Measurements from ENCODE around the gene SERPINA12. TPM values are rescaled to one million over a fixed set of nuclear protein-coding genes. Genes with fewer than 3 reads are reported as not detected.
A peak's percentile ranks its signal among the peaks of the same experiment; 100 is the strongest.
"Not testable (repeated sequence)": the region's sequence is repeated elsewhere in the genome, so short reads cannot be mapped to it uniquely, and the experiment has no call there.

SERPINA12 gene
- total RNA-seq, 1 experiment from 2014 or later, result not detected

DNA sequence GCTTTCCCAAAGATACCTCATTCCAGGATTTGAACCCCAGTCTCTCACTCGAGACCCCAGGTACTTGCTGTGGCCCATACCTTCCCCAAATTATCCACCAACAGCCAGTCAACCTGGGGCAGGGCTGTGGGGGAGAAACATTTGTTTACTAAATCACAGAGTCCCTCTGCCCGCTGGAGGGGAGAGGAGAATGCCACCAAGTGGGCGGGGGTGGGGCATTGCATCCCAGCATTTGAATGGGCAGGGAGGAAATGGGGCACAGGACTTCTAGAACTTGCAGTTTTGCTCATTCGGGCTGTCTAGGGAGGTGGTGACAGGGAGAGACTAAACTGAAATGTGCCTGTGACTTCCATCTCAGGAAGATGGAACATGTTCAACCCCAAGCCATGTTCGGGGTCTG, 22.4 kb downstream of the SERPINA12 start:
- DNase-seq, result peak; percentile 59
- no peaks in the 10 kb centered on the region for H3K36me3 ChIP-seq (replicated peaks; ENCODE audit: control insufficient read depth, insufficient read depth, low read length)
- H3K27me3 ChIP-seq (ENCODE audit: control insufficient read depth, insufficient read depth, low read length), result no peaks in the 10 kb centered on the region
- H3K4me3 ChIP-seq (ENCODE audit: insufficient read depth, low read depth, low read length), result no peak overlapping the region

DNA sequence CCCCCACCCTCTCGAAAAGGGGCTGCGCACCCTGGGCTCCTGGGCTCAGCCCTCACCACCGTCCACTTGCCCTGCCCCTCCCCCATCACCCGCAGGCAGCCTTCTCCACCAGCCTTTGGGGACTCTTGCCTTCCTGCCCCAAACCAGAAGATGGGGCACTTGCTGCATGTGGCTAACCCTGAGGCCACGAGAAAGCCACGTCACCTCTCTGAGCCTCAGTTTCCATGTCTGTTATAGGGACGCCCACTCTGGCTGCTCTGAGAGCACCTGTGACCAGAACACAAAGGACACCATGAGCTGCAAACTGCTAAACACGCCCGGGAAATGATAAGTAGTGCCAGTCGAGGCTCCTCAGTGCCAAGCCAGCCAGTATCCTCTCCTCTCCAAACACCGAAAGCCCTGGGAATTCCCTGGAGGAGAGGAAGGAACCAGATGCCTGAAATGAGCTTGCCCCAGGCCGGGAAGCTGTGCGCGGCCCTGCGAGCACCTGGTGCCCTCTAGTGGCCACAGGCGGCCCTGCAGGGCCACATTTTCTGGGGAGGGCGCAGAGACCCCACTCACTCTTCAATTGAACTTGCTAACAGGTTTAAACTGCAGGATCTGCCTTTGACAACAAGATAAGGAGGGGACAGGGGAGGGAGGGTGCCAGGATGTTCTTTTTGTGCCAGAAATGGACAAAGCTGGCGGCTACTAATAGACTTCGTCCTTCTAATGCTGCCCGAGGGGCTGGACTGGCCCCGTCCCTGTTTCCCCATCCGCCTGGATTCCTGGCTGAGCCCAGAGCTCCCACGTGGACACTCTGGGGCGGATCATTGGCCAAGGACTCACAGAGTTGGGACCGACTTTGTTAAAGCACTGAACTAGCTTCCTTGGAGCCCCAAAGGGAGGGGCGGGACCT, 23.1 kb downstream of the SERPINA12 start:
- peak; percentile 93 for DNase-seq

GRCh38 chr14:94484481-94484880, 24.8 kb downstream of the SERPINA12 start:
- H3K36me3 ChIP-seq (replicated peaks; ENCODE audit: control insufficient read depth, insufficient read depth, low read length), result no peaks in the 10 kb centered on the region
- H3K27me3 ChIP-seq (ENCODE audit: control insufficient read depth, insufficient read depth, low read length), result no peaks in the 10 kb centered on the region
- DNase-seq, result no peak
- no peak overlapping the region for H3K4me3 ChIP-seq (ENCODE audit: insufficient read depth, low read depth, low read length)

More for the DNA sequence above, 23.1 kb downstream of the SERPINA12 start:
- no peaks in the 10 kb centered on the region for H3K36me3 ChIP-seq (replicated peaks; ENCODE audit: control insufficient read depth, insufficient read depth, low read length)
- peak overlapping the region; percentile 37 for H3K4me3 ChIP-seq (ENCODE audit: insufficient read depth, low read depth, low read length)
- no peaks in the 10 kb centered on the region for H3K27me3 ChIP-seq (ENCODE audit: control insufficient read depth, insufficient read depth, low read length)

DNA sequence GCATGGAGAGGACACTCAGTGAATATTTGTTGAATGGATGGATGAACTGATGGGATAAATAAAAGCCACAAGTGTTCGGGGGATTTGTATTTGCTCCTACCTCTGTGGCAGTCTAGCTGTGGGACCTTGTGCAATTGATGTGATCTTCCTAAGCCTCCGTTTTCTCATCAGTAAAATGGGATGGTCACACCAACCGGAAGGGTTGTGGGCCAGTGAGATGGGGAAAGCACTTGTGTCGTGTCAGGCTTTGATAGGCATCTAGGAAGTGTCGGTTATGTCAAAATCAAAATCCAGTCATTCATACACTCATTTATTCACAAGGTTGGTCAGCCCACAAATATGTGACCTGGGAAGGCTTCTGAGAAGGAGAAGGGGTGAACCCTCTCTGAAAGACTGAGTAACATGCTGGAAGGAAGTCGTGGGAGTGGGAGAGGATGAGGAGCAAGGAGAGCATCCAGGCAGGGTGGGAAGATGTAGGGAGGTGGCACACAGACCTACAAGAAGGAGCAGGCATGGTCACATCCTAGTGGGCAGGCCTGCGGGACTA, 25.5 kb downstream of the SERPINA12 start:
- H3K36me3 ChIP-seq (replicated peaks; ENCODE audit: control insufficient read depth, insufficient read depth, low read length), result no peaks in the 10 kb centered on the region
- DNase-seq, result no peak
- no peak overlapping the region for H3K4me3 ChIP-seq (ENCODE audit: insufficient read depth, low read depth, low read length)
- H3K27me3 ChIP-seq (ENCODE audit: control insufficient read depth, insufficient read depth, low read length), result no peaks in the 10 kb centered on the region

DNA sequence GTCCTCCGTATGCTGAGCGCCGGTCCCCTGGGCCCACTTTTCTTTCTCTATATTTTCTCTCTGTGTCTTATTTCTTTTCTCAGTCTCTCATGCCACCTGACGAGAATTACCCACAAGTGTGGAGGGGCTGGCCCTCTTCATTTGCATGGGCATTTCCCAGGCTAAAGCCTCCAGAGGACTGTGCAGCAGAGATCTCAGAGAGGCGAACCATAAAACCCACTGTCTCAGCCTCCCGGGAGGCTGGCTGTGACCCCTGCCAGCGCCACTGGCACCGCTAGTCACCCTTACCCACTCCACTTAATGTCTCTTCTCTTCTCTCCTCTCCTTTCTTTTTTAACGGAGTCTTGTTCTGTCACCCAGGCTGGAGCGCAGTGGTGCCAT, 26.2 kb downstream of the SERPINA12 start:
- DNase-seq, result no peak
- Histone ChIP-seq H3K36me3 (replicated peaks; ENCODE audit: control insufficient read depth, insufficient read depth, low read length) (no peaks in the 10 kb centered on the region), H3K27me3 (ENCODE audit: control insufficient read depth, insufficient read depth, low read length) (no peaks in the 10 kb centered on the region), H3K4me3 (ENCODE audit: insufficient read depth, low read depth, low read length) (no peak overlapping the region)

DNA sequence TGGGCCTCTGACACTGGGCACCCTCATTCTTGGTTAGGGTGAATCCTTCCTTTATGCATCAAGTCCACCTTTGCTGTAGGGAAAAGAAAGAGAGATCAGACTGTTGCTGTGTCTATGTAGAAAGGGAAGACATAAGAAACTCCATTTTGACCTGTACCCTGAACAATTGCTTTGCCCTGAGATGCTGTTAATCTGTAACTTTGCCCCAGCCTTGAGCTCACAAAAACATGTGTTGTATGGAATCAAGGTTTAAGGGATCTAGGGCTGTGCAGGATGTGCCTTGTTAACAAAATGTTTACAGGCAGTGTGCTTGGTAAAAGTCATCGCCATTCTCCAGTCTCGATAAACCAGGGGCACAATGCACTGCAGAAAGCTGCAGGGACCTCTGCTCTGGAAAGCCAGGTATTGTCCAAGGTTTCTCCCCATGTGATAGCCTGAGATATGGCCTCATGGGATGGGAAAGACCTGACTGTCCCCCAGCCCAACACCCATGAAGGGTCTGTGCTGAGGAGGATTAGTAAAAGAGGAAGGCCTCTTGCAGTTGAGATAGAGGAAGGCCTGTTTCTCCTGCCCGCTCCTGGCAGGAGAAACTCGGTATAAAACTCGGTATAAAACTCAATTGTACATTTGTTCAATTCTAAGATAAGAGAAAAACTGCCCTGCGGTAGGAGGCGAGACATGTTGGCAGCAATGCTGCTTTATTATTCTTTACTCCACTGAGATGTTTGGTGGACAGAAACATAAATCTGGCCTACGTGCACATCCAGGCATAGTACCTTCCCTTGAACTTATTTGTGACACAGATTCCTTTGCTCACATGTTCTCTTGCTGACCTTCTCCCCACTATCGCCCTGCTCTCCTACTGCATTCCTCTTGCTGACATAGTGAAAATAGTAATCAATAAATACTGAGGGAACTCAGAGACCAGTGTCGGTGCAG, 26.9 kb downstream of the SERPINA12 start:
- H3K36me3 ChIP-seq (replicated peaks; ENCODE audit: control insufficient read depth, insufficient read depth, low read length); DNase-seq; H3K4me3 ChIP-seq (ENCODE audit: insufficient read depth, low read depth, low read length); H3K27me3 ChIP-seq (ENCODE audit: control insufficient read depth, insufficient read depth, low read length): not testable (repeated sequence)

- Histone ChIP-seq H3K27me3 (ENCODE audit: control insufficient read depth, insufficient read depth, low read length) (no peaks in the 10 kb centered on the region), H3K4me3 (ENCODE audit: insufficient read depth, low read depth, low read length) (no peak overlapping the region), H3K36me3 (replicated peaks; ENCODE audit: control insufficient read depth, insufficient read depth, low read length) (no peaks in the 10 kb centered on the region)
- DNase-seq, result no peak
Measured at GRCh38 chr14:94481468-94482131, 27.7 kb downstream of the SERPINA12 start.

DNA sequence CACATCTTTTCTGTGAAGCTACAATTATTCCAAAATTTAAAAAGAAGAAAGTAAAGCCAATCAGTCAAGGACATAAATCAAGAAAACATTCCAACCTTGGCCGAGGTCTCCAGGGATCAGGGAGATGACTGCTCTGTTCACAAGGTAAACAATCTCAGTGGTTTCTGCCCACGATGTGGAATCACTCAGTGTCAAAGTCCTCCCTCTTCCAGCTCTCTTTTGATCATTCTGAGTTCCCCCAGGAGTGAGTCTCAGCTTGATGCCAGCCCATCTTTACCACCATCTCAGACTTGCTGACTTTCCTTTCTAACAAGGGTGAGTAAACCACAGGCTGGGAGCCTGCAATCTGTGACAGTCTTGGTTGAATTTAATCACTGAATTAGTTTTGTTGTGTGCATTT, 28.5 kb downstream of the SERPINA12 start:
- Histone ChIP-seq H3K4me3 (ENCODE audit: insufficient read depth, low read depth, low read length) (no peak overlapping the region), H3K27me3 (ENCODE audit: control insufficient read depth, insufficient read depth, low read length) (no peaks in the 10 kb centered on the region), H3K36me3 (replicated peaks; ENCODE audit: control insufficient read depth, insufficient read depth, low read length) (no peaks in the 10 kb centered on the region)
- no peak for DNase-seq

DNA sequence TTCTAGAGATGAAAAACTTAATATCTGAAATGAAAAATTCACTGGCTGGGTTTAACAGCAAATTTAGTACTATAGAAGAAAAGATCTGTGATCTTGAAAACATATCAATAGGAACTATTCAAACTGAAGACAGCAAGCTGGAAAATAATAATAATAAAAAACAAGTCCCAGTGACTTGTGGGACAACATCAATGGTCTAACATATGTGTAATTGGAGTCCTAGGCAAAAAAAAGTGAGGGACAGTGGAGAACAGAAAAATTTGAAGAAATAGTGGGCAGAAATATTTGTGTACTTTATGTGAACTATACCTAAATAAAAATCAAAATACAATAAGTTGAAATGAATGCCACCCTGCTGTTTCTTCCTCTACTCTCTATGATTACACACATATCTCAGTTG, 30.8 kb downstream of the SERPINA12 start:
- H3K4me3 ChIP-seq (ENCODE audit: insufficient read depth, low read depth, low read length), result no peak overlapping the region
- no peak for DNase-seq
- no peaks in the 10 kb centered on the region for H3K27me3 ChIP-seq (ENCODE audit: control insufficient read depth, insufficient read depth, low read length)
- no peaks in the 10 kb centered on the region for H3K36me3 ChIP-seq (replicated peaks; ENCODE audit: control insufficient read depth, insufficient read depth, low read length)

- Histone ChIP-seq H3K27me3 (ENCODE audit: control insufficient read depth, insufficient read depth, low read length) (no peaks in the 10 kb centered on the region), H3K36me3 (replicated peaks; ENCODE audit: control insufficient read depth, insufficient read depth, low read length) (no peaks in the 10 kb centered on the region), H3K4me3 (ENCODE audit: insufficient read depth, low read depth, low read length) (no peak within 1 kb of the TSS)
- no peak for DNase-seq
Measured at GRCh38 chr14:94476023-94476422, 33.2 kb downstream of the SERPINA12 start, which contains the start of gene SERPINA9. Gene SERPINA9, minus strand, starts transcription at chr14:94476197. Its CDS starts 6,357 bp downstream, at chr14:94469840.

- Histone ChIP-seq H3K36me3 (replicated peaks; ENCODE audit: control insufficient read depth, insufficient read depth, low read length) (no peaks in the 10 kb centered on the region), H3K4me3 (ENCODE audit: insufficient read depth, low read depth, low read length) (no peak overlapping the region), H3K27me3 (ENCODE audit: control insufficient read depth, insufficient read depth, low read length) (no peaks in the 10 kb centered on the region)
- peak; percentile 57 for DNase-seq
Measured at GRCh38 chr14:94474581-94475031, 34.7 kb downstream of the SERPINA12 start.

GRCh38 chr14:94473666-94474410, 35.4 kb downstream of the SERPINA12 start:
- H3K27me3 ChIP-seq (ENCODE audit: control insufficient read depth, insufficient read depth, low read length), result no peaks in the 10 kb centered on the region
- no peak for DNase-seq
- no peaks in the 10 kb centered on the region for H3K36me3 ChIP-seq (replicated peaks; ENCODE audit: control insufficient read depth, insufficient read depth, low read length)
- H3K4me3 ChIP-seq (ENCODE audit: insufficient read depth, low read depth, low read length), result no peak overlapping the region

GRCh38 chr14:94472842-94473241, 36.4 kb downstream of the SERPINA12 start:
- Histone ChIP-seq H3K36me3 (replicated peaks; ENCODE audit: control insufficient read depth, insufficient read depth, low read length) (no peaks in the 10 kb centered on the region), H3K27me3 (ENCODE audit: control insufficient read depth, insufficient read depth, low read length) (no peaks in the 10 kb centered on the region), H3K4me3 (ENCODE audit: insufficient read depth, low read depth, low read length) (no peak overlapping the region)
- no peak for DNase-seq

All from H7 (cell line).